Measurements from ENCODE around the gene RAB3B.

Gene RAB3B, protein sequence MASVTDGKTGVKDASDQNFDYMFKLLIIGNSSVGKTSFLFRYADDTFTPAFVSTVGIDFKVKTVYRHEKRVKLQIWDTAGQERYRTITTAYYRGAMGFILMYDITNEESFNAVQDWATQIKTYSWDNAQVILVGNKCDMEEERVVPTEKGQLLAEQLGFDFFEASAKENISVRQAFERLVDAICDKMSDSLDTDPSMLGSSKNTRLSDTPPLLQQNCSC

DNA sequence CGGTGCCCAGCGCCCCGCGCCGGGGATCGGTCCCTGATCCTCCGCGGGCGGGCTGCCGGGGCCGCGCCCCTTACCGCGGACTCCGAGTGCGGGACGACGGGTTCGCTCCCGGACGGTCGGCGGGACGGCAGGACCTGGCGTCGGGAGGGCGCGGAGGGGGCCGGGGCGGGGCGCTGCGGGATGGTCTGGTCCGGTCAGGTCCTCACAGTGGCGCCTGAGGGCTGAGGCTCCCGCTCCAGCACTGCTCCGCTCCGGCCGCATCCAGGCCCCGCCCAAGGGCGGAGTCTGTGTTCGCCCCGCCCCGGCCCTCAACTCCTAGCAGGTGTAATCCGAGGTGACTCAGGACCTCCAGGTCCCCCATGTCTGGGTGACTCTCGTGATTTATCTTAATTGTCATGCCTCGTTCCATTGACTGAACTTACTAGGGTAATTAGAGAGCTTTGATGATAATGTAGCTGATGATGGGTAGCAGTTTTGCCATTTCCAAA is at the start of gene RAB3B:
Gene RAB3B (minus strand): TSS at position 223 of the 488 bp plus-strand sequence. CDS start 13,583 bp downstream, outside the sequence.
- H4K20me1 ChIP-seq (ENCODE audit: insufficient read depth, low read length, poor library complexity, severe bottlenecking), result no peaks in the 10 kb centered on the region
- H2AFZ ChIP-seq (ENCODE audit: low read length), result peak within 1 kb of the TSS; percentile 81
- TF ChIP-seq, protein P1, sequence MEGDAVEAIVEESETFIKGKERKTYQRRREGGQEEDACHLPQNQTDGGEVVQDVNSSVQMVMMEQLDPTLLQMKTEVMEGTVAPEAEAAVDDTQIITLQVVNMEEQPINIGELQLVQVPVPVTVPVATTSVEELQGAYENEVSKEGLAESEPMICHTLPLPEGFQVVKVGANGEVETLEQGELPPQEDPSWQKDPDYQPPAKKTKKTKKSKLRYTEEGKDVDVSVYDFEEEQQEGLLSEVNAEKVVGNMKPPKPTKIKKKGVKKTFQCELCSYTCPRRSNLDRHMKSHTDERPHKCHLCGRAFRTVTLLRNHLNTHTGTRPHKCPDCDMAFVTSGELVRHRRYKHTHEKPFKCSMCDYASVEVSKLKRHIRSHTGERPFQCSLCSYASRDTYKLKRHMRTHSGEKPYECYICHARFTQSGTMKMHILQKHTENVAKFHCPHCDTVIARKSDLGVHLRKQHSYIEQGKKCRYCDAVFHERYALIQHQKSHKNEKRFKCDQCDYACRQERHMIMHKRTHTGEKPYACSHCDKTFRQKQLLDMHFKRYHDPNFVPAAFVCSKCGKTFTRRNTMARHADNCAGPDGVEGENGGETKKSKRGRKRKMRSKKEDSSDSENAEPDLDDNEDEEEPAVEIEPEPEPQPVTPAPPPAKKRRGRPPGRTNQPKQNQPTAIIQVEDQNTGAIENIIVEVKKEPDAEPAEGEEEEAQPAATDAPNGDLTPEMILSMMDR (conservative IDR thresholded peaks at IDR 0.05; ENCODE audit: low read length), result no peak
- no peak for TF ChIP-seq EZH2phosphoT487 (IDR thresholded peaks at IDR 0.05; ENCODE audit: borderline replicate concordance)
- H3K4me1 ChIP-seq (ENCODE audit: insufficient read depth, low read length, poor library complexity, severe bottlenecking), result no peaks in the 10 kb centered on the region
- H3K9me3 ChIP-seq (ENCODE audit: insufficient read depth, low read depth, low read length), result no peaks in the 10 kb centered on the region
- peak within 1 kb of the TSS; percentile 76 for H3K4me3 ChIP-seq (ENCODE audit: low read length, poor library complexity, severe bottlenecking)
- no peaks in the 10 kb centered on the region for H3K36me3 ChIP-seq (ENCODE audit: insufficient read depth, low read length)
- H3K4me2 ChIP-seq (ENCODE audit: low read depth, low read length, poor library complexity, severe bottlenecking), result peak within 1 kb of the TSS; percentile 57
- H3K9ac ChIP-seq (ENCODE audit: low read depth, low read length, poor library complexity, severe bottlenecking), result peak within 1 kb of the TSS; percentile 44
- no peaks in the 10 kb centered on the region for H3K9me2 ChIP-seq (replicated peaks; ENCODE audit: low read depth, low read length)
- no peaks in the 10 kb centered on the region for H3F3A ChIP-seq (ENCODE audit: low read depth)
- H3K79me2 ChIP-seq (ENCODE audit: insufficient read depth, low read length), result no peaks in the 10 kb centered on the region
- H3K27me3 ChIP-seq (ENCODE audit: insufficient read depth, low read length, poor library complexity, severe bottlenecking), result peaks cover 9% of the 10 kb centered on the region

DNA sequence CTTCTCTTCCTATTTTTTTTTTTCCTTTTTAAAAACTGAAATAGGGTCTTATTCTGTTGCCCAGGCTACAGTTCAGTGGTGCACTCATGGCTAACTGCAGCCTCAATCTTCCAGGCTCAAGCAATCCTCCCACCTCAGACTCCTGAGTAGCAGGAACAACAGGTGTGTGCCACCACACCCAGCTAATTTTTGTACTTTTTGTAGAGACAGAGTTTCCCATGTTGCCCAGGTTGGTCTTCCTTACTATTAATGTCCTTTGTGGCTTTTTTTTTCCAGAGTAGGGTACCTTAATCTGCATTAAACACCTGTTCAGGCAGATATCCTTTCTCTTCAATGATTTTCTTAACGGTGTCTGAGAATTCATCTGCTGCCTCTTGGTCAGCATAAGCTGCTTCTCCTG is 47.4 kb upstream of the RAB3B start:
- Histone ChIP-seq H3F3A (ENCODE audit: low read depth) (no peaks in the 10 kb centered on the region; the same call in 1 of the 2 replicates), H4K20me1 (ENCODE audit: insufficient read depth, low read length, poor library complexity, severe bottlenecking) (peaks cover under 1% of the 10 kb centered on the region), H3K4me3 (ENCODE audit: low read length, poor library complexity, severe bottlenecking) (no peak overlapping the region), H3K9me2 (replicated peaks; ENCODE audit: low read depth, low read length) (no peaks in the 10 kb centered on the region), H3K27me3 (ENCODE audit: insufficient read depth, low read length, poor library complexity, severe bottlenecking) (no peaks in the 10 kb centered on the region), H3K4me1 (ENCODE audit: insufficient read depth, low read length, poor library complexity, severe bottlenecking) (peaks cover 4% of the 10 kb centered on the region), H3K79me2 (ENCODE audit: insufficient read depth, low read length) (peaks cover 6% of the 10 kb centered on the region), H3K4me2 (ENCODE audit: low read depth, low read length, poor library complexity, severe bottlenecking) (no peak overlapping the region), H3K36me3 (ENCODE audit: insufficient read depth, low read length) (peaks cover 29% of the 10 kb centered on the region), H3K9me3 (ENCODE audit: insufficient read depth, low read depth, low read length) (no peaks in the 10 kb centered on the region), H3K9ac (ENCODE audit: low read depth, low read length, poor library complexity, severe bottlenecking) (no peak overlapping the region), H2AFZ (ENCODE audit: low read length) (no peak overlapping the region)
- no peak for TF ChIP-seq EZH2phosphoT487 (IDR thresholded peaks at IDR 0.05; ENCODE audit: borderline replicate concordance)
- TF ChIP-seq, protein P1 (conservative IDR thresholded peaks at IDR 0.05; ENCODE audit: low read length), result no peak

DNA sequence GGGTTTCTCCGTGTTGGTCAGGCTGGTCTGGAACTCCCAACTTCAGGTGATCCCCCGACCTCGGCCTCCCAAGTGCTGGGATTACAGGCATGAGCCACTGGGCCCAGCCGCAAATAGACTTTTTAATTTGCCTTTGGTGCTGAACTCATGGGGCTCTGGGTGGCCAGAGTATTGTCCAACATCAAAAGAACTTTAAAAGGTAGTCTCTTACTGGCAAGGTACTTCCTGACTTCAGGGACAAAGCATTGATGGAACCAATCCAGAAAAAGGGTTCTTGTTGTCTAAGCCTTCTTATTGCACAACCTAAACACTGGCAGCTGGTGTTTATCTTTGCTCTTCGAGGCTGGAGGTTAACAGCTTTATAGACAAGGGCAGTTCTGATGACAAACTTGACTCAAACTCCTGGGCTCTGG is 46.9 kb upstream of the RAB3B start:
- H3K9me2 ChIP-seq (replicated peaks; ENCODE audit: low read depth, low read length), result no peaks in the 10 kb centered on the region
- no peak overlapping the region for H3K4me3 ChIP-seq (ENCODE audit: low read length, poor library complexity, severe bottlenecking)
- H3K9me3 ChIP-seq (ENCODE audit: insufficient read depth, low read depth, low read length), result no peaks in the 10 kb centered on the region
- H4K20me1 ChIP-seq (ENCODE audit: insufficient read depth, low read length, poor library complexity, severe bottlenecking), result peaks cover 6% of the 10 kb centered on the region
- H3K27me3 ChIP-seq (ENCODE audit: insufficient read depth, low read length, poor library complexity, severe bottlenecking), result no peaks in the 10 kb centered on the region
- peaks cover 10% of the 10 kb centered on the region for H3K79me2 ChIP-seq (ENCODE audit: insufficient read depth, low read length)
- TF ChIP-seq, protein P1 (conservative IDR thresholded peaks at IDR 0.05; ENCODE audit: low read length), result no peak
- no peak for TF ChIP-seq EZH2phosphoT487 (IDR thresholded peaks at IDR 0.05; ENCODE audit: borderline replicate concordance)
- no peak overlapping the region for H2AFZ ChIP-seq (ENCODE audit: low read length)
- H3K4me2 ChIP-seq (ENCODE audit: low read depth, low read length, poor library complexity, severe bottlenecking), result no peak overlapping the region
- H3K4me1 ChIP-seq (ENCODE audit: insufficient read depth, low read length, poor library complexity, severe bottlenecking), result peaks cover 9% of the 10 kb centered on the region
- no peak overlapping the region for H3K9ac ChIP-seq (ENCODE audit: low read depth, low read length, poor library complexity, severe bottlenecking)
- H3F3A ChIP-seq (ENCODE audit: low read depth), result no peaks in the 10 kb centered on the region; the same call in 1 of the 2 replicates
- H3K36me3 ChIP-seq (ENCODE audit: insufficient read depth, low read length), result peaks cover 29% of the 10 kb centered on the region

Measured in Loucy (cell line).